Endothelial cell of umbilical vein (primary cell): ENCODE results near the gene BABAM2. TPM values are rescaled to one million over a fixed set of nuclear protein-coding genes. Genes with fewer than 3 reads are reported as not detected.

Experiments
- BruUV-seq: library from RNA; stranded (reverse); fragments of 400-500 nt; replicated peaks from 2 replicates; lab custom pipeline; 2021; lab: Mats Ljungman, UMichigan
- CTCF ChIA-PET: fragments of 300-600, 350-600 bp; sonication (Branson Sonifier 250); formaldehyde crosslinking; loops from one replicate; lab custom pipeline; 2021; ENCODE audit warnings: antibody characterized with exemption, inconsistent platforms; lab: Charles Lee
- POLR2A ChIA-PET: fragments of 300-600, 350-600 bp; sonication (Branson Sonifier 250); formaldehyde crosslinking; loops from one replicate; lab custom pipeline; 2021; ENCODE audit warnings: antibody characterized with exemption, inconsistent platforms; lab: Charles Lee
- DNase-seq: peaks from one replicate; pipeline ENCODE4 v3.0.0-alpha.2; 2011; ENCODE audit warnings: low read depth, low spot score
- FAIRE-seq: peaks from 2 replicates; lab custom pipeline; 2011; peaks lifted over from hg19 to GRCh38; lab: Jason Lieb, UNC
- H2AFZ ChIP-seq: 2 replicates; pipeline ENCODE4 v1.6.0; 2012; ENCODE audit warnings: low read depth, low read length, control low read depth, inconsistent platforms
- H3K27ac ChIP-seq: 2 replicates; pipeline ENCODE4 v1.5.1; 2011; ENCODE audit warnings: low read depth, mild to moderate bottlenecking, control low read depth, low read length, moderate library complexity; ENCODE audit not compliant: insufficient read depth
- H3K27me3 ChIP-seq, 2 experiments: 2 replicates each; pipeline versions ENCODE4 v1.6.0 to v1.6.1; 2011; ENCODE audit warnings: low read length in 2 of 2, mixed read lengths in 1 of 2; ENCODE audit not compliant: control insufficient read depth in 2 of 2, insufficient read depth in 2 of 2
- H3K36me3 ChIP-seq, 2 experiments: 2 replicates in 1 of 2; 3 replicates in 1 of 2; pipeline ENCODE4 v1.5.1; 2011; ENCODE audit warnings: low read length in 2 of 2, mild to moderate bottlenecking in 1 of 2, moderate library complexity in 1 of 2; ENCODE audit not compliant: control insufficient read depth in 2 of 2, insufficient read depth in 2 of 2; ENCODE audit errors: extremely low read depth in 1 of 2
- H3K4me1 ChIP-seq: 3 replicates; pipeline ENCODE4 v1.5.1; 2011; ENCODE audit warnings: mild to moderate bottlenecking, low read length; ENCODE audit not compliant: control insufficient read depth, insufficient read depth; ENCODE audit errors: extremely low read depth
- H3K4me2 ChIP-seq: 2 replicates; pipeline ENCODE4 v1.6.1; 2011; ENCODE audit warnings: low read length, control low read depth, mixed read lengths; ENCODE audit not compliant: insufficient read depth
- H3K4me3 ChIP-seq, 3 experiments: fragments of 200-600 bp in 1 of 3; sonication (generic), shearing (Covaris generic) in 1 of 3; replicated peaks in 1 of 3; 2 replicates each; pipeline ENCODE4 v1.5.1; 2011 to 2016; ENCODE audit warnings: control low read depth in 3 of 3, low read length in 3 of 3, mild to moderate bottlenecking in 2 of 3, inconsistent platforms in 1 of 3, low read depth in 1 of 3, moderate library complexity in 1 of 3; ENCODE audit not compliant: insufficient read depth in 1 of 3
- H3K79me2 ChIP-seq: 2 replicates; pipeline ENCODE4 v1.6.0; 2012; ENCODE audit warnings: low read length, inconsistent platforms; ENCODE audit not compliant: control insufficient read depth, insufficient read depth
- H3K9ac ChIP-seq: replicated peaks from 2 replicates; pipeline ENCODE3; 2011; ENCODE audit warnings: low read length, control low read depth; ENCODE audit not compliant: insufficient read depth; ENCODE audit errors: extremely low read depth
- H3K9me1 ChIP-seq: replicated peaks from 3 replicates; pipeline ENCODE4 v1.6.0; 2011; ENCODE audit warnings: mild to moderate bottlenecking, low read length; ENCODE audit not compliant: control insufficient read depth, insufficient read depth; ENCODE audit errors: extremely low read depth
- H3K9me3 ChIP-seq: replicated peaks from 2 replicates; pipeline ENCODE4 v1.5.1; 2012; ENCODE audit warnings: low read length, inconsistent platforms; ENCODE audit not compliant: control insufficient read depth, insufficient read depth
- H4K20me1 ChIP-seq: replicated peaks from 2 replicates; pipeline ENCODE3; 2011; ENCODE audit warnings: mild to moderate bottlenecking, low read length; ENCODE audit not compliant: control insufficient read depth, insufficient read depth; ENCODE audit errors: extremely low read depth
- EZH2 ChIP-seq: IDR thresholded peaks from 2 replicates; pipeline ENCODE4 v1.6.1; 2012; ENCODE audit warnings: borderline replicate concordance, low read depth, mild to moderate bottlenecking, moderate library complexity, low read length, inconsistent platforms; ENCODE audit not compliant: severe bottlenecking
- FOS ChIP-seq: IDR thresholded peaks from 2 replicates; pipeline ENCODE4 v1.6.1; 2011; ENCODE audit warnings: mild to moderate bottlenecking, low read length, moderate library complexity, borderline replicate concordance; ENCODE audit not compliant: insufficient read depth
- GATA2 ChIP-seq: IDR thresholded peaks from 2 replicates; pipeline ENCODE4 v1.7.0; 2011; ENCODE audit warnings: low read depth, mild to moderate bottlenecking, moderate library complexity, mixed read lengths, low read length; ENCODE audit not compliant: insufficient read length, insufficient read depth
- JUN ChIP-seq: IDR thresholded peaks from 2 replicates; pipeline ENCODE4 v1.6.1; 2011; ENCODE audit warnings: borderline replicate concordance, low read depth; ENCODE audit not compliant: insufficient read length, insufficient read depth
- MAX ChIP-seq: IDR thresholded peaks from 2 replicates; pipeline ENCODE4 v1.6.1; 2011; ENCODE audit not compliant: insufficient read depth, insufficient read length
- MYC ChIP-seq: IDR thresholded peaks from one replicate; pipeline ENCODE4 v1.6.1; 2011; ENCODE audit warnings: mild to moderate bottlenecking, low read depth, low read length
- POLR2AphosphoS5 ChIP-seq: IDR thresholded peaks from 2 replicates; pipeline ENCODE4 v1.6.1; 2012; ENCODE audit warnings: low read depth, mild to moderate bottlenecking, control low read depth, low read length, moderate library complexity; ENCODE audit not compliant: insufficient read depth
- dilution Hi-C: fragments of 300-500 bp; cut with MboI; formaldehyde crosslinking; loops from one replicate; pipeline ENCODE4 v1.15.0; 2019; ENCODE audit warnings: low sequenced_read_pairs; ENCODE audit not compliant: extremely low pct_ligation_motif_present
- intact Hi-C: fragments of 100-400 bp; cut with micrococcal nuclease; formaldehyde crosslinking; loops from one replicate; pipeline ENCODE4 v1.10.0; 2022
- polyA plus RNA-seq, 4 experiments: library from polyadenylated mRNA; depleted of rRNA in 3 of 4; stranded (reverse) in 3 of 4; unstranded in 1 of 4; fragments of >200 nt; gene quantifications; 2 replicates each; pipeline versions ENCODE4 v1.2.1 to v1.2.3, GENCODE V29; 2011 to 2012; ENCODE audit warnings: missing spikeins in 1 of 4
- total RNA-seq: library from RNA; stranded (reverse); gene quantifications from 2 replicates; pipeline ENCODE4 v1.2.3, GENCODE V29; 2021

BABAM2 gene
- total and polyA plus RNA-seq, 2 donors (not counting 3 experiments of a cell fraction or from before 2014, with no cell fraction given), result 19.9 to 27.6 TPM

GRCh38 chr2:28351621-28352020 lies 461.1 kb downstream of the BABAM2 start:
- H4K20me1 ChIP-seq, result no peaks in the 10 kb centered on the region
- no peak overlapping the region for H3K27ac ChIP-seq
- no peak overlapping the region for H2AFZ ChIP-seq
- H3K9me3 ChIP-seq, result no peaks in the 10 kb centered on the region
- no peak overlapping the region for H3K4me3 ChIP-seq
- intact Hi-C loops, result no loop called here
- dilution Hi-C loops, result no loop called here
- no peaks in the 10 kb centered on the region for H3K27me3 ChIP-seq
- no peaks in the 10 kb centered on the region for H3K9me1 ChIP-seq
- no peaks in the 10 kb centered on the region for H3K79me2 ChIP-seq
- H3K4me2 ChIP-seq, result no peak overlapping the region
- no peaks in the 10 kb centered on the region for H3K36me3 ChIP-seq
- CTCF ChIA-PET, result interaction anchor here (0.9 kb wide), 1 partner anchor 9 kb away, joined by 3 read pairs; no protein-coding TSS in a partner anchor
- BruUV-seq, result no TSS peak
- no peak overlapping the region for H3K9ac ChIP-seq
- POLR2A ChIA-PET, result no interaction called here
- no peak for TF ChIP-seq MAX
- no peak for TF ChIP-seq POLR2AphosphoS5
- no peak for TF ChIP-seq EZH2
- FAIRE-seq (no peak), DNase-seq (no peak)
- peaks cover 17% of the 10 kb centered on the region for H3K4me1 ChIP-seq

DNA sequence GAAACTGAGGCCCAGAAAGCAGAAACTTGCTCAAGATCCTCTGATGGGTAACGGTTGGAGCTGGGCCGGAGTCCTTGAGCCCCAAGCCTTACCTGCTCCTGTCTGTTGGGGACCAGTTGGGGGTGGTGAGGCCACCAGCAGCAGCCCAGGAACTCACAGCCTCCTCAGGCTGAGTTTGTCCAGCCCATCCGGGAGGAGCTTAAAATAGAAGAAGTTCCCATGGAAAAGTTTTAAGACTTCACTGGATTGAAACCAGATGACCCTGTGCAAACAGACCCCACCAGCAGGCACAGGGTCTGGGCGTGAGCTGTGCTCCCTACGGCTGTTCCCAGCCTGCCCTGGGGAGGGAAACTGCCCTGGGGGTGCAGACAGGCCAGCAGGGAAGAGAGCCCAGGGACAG lies 461.6 kb downstream of the BABAM2 start:
- no peak overlapping the region for H3K27ac ChIP-seq
- FAIRE-seq, result no peak

More for the DNA sequence above, 461.6 kb downstream of the BABAM2 start:
- ChIA-PET CTCF (interaction anchor here (0.9 kb wide), 1 partner anchor 9 kb away, joined by 3 read pairs; no protein-coding TSS in a partner anchor), POLR2A (no interaction called here)
- Histone ChIP-seq H3K4me2 (no peak overlapping the region), H3K79me2 (no peaks in the 10 kb centered on the region), H3K9me3 (no peaks in the 10 kb centered on the region), H3K36me3 (no peaks in the 10 kb centered on the region), H3K4me1 (peaks cover 17% of the 10 kb centered on the region), H3K9me1 (no peaks in the 10 kb centered on the region), H3K9ac (no peak overlapping the region), H4K20me1 (no peaks in the 10 kb centered on the region), H3K4me3 (no peak overlapping the region), H2AFZ (no peak overlapping the region), H3K27me3 (no peaks in the 10 kb centered on the region)
- TF ChIP-seq JUN (no peak), FOS (no peak), POLR2AphosphoS5 (no peak), EZH2 (no peak), MYC (no peak), GATA2 (no peak), MAX (no peak)
- DNase-seq, result no peak
- BruUV-seq, result no TSS peak
- dilution Hi-C loops (no loop called here), intact Hi-C loops (no loop called here)
